ENCODE measurements around the gene PRDM16.
A peak's percentile ranks its signal among the peaks of the same experiment; 100 is the strongest.

The PRDM16 gene

DNA sequence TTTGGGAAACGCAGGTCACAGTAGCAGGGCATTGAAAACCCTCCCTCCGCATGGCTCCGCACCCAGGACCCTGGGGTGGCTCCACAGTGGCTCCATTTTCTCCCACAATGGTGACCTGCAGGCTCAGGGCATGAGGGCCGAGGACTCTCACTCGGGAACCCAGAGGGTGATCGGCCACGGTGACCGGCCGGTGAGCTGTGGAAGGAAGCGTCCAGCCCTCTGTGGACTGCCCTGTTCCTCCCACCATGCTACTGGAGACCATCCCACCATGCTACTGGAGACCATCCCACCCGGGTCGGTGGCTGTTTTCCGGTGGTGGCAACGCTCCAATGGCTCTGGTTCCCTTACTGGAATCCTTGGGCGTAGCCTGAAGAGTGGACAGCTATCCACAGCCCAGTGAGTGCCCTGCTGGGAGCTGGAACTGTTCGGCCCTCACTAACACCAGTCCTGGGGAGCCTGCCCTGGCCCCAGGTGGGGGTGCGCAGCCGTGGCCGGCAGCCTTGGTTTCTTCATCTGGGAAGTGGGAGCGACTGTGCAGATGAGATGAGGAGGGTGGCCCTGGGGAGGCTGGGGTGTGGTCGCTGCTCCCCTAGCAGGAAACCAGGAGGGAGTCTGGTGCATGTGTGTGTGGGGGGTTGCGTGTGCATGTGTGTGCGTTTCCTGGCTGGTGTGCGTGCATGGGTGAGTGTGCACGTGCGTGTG is 59.6 kb downstream of the PRDM16 start:
- DNase-seq: no peak

DNA sequence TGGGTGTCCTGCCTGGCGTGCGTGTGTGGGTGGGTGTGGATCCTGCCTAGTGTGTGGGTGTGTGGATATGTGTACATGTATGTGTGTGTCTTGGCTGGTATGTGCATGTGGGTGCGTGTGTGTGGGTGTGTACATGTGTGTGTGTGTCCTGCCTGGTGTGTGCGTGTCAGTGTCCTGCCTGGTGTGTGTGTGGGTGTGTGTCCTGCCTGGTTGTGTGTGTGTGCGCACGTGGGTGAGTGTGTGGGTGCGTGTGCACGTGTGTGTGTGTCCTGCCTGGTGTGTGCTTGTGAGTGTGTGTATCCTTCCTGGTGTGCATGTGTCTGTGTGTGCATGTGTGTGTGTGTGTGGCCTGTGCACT is 60.1 kb downstream of the PRDM16 start:
- no peak for DNase-seq

DNA sequence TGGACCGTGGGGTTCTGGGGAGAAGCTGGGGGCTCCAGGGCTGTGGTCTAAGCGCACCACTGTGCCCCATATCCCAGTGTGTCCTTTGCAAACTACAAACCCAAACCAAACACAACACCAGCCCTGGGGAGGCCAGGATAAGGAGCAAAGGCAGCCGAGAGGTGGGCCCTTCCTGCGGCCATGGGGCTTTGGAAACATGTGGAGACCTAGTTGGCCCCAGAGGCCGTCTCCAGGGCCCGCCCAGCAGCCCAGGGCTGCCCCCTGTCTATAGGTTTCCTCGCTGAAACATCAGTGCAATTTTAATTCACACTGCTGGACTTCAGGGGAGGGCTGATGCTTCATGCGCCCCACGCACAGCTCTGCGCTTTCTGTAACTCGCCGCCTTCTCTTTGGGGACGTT is 61.3 kb downstream of the PRDM16 start:
- DNase-seq: no peak

DNA sequence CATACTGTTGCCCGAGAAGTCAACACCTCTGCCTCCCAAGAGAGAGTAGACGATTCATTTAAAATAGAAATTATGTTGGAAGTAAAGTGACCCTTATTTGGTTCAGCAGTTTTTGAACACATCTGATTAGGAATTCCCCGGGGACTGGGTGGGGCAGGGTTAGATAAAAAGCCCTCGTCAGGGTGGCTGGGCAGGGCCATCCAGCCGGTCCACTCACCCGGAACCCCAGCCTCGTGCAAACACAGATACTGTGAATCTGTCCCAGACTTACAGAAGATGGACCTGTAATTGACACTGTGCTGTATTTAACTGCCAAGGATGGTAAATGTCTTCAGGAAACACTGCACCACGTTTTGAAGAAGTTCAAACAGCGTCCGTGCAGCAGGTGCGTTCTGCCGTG is 63.7 kb downstream of the PRDM16 start:
- DNase-seq: no peak

DNA sequence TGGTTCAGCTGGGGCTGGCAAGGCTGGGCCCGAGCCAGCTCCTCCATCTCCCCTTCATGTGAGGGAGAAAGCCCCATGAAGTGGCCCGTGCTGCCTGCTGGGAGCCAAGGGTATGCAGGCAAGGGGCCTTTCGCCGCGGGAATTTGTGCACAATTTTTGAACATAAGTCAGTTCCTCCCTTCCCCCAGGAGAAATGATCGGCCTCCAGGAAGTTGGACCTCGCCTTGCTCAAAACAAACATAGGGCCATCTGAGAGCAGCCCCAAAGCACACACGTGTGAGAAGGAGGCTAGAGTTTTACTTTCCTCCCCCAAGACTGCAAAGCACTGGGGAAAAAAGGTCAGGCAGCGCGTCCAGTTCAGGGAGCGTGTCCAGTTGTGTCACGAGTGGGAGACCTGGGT is 64.7 kb downstream of the PRDM16 start:
- DNase-seq: no peak

DNA sequence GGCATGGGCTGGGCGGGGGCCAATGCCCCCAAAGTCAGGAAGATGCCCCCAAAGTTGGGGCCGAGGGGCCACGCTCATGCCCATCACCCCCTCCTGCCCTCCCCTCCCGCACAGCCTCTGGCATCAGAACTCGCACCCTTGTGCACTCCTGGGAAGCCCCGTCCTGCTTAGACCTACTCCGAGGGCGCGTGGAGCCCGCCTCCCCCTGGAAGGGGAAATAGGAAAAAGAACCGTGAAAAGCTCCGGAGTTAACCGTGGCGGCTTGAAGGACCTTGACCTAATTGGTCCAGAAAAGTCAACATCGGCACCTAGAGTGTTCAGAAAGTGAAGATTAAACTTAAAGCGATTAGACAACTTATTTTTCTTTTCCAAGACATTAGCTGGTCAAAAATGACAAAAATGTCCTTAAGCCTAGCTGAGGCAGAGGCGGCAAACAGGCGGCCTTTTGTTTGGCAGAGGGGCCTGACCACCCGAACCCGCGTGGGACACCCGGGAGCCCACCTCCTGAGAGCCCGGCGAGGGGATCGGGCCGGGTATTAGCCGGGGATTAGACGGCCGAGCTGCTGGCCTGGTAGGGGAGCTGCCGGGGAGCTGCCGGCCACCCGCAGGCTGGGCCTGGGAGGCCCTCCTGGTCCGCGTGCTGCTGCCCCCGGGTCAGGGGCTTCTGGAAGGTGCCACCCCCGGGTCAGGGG is 65.5 kb downstream of the PRDM16 start:
- DNase-seq: no peak

DNA sequence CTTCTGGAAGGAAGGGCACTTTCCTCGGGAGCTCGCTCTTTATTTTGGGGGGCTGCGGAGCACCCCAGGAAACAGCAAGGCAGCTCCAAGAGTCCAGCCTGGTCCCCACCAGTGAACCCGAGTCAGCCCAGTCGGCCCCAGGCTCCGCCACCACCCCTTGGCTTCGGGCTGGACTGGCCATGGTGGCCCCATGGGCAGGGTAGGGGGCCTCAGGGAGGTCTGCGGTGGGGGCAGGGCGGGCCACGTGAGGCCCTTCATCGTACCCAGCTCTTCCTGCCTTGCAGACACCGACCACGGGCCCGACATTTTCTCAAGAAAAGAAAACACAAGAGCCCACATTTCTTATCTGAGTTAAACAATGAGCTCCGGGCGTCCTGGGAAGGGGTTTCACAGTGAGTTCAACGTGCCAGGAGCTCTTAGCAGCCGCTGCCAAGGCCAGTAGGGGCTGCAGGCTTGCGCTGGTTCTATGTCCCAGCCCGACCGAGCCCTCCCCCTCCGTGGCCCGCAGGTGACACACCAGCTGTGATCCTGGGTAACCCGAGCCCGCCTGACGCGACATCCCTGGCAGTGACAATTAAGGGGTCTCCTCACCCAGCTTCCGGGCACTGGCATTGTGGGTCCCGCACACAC is 66.2 kb downstream of the PRDM16 start:
- DNase-seq: peak; percentile 18

DNA sequence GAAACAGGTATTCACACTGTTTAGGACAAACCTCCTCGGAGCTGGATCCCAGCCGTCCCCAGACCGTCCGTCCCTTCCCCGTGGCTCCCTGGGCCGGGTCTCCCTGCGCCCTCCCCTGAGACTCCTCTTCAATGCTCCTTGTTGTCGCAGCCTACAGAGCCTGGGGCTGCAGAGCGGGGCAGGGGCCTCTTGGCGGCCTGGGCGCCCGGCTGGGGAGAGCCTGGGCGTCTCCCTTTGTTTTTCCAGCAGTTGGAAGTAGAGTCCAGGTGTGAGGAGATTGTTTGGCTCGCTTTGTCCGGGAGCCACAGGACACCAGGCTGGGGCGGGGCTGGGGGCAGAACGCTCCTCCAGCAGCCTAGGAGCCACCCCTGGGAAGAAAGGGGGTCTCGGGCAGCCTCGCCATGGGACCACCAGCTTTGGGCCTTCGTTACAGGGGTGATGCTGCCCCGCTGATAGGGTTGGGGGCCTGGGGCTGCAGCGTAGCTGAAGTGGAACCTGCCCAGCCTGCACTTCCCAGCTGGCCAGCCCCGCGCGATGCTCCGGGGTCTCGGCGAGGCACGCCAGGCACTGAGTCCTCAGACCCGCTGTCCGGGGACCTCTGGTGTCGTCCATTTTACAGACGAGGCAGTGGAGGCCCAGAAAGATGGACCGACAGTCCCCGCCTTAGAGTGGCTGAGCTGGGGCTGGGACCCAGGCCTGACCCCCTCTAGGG is 66.9 kb downstream of the PRDM16 start:
- DNase-seq: no peak

DNA sequence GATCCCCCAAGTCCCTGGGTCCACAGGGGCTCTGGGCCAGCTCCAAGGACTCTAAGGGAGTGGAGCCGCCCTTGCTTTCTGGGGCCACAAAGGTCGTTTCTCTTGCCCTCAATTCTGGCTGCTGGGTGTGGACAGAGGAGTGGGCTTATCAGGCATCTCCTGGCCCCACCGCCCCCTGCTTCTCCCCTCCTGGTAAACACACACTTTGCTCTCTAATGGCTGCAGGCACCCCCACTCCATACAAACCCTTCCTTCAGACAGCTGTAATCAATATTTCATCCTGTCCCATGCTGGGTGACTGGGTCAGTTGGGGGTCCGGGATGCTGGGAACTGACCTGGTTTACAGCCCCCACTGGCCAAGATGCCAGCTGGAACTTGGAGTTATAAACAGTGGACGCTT is 67.5 kb downstream of the PRDM16 start:
- no peak for DNase-seq

DNA sequence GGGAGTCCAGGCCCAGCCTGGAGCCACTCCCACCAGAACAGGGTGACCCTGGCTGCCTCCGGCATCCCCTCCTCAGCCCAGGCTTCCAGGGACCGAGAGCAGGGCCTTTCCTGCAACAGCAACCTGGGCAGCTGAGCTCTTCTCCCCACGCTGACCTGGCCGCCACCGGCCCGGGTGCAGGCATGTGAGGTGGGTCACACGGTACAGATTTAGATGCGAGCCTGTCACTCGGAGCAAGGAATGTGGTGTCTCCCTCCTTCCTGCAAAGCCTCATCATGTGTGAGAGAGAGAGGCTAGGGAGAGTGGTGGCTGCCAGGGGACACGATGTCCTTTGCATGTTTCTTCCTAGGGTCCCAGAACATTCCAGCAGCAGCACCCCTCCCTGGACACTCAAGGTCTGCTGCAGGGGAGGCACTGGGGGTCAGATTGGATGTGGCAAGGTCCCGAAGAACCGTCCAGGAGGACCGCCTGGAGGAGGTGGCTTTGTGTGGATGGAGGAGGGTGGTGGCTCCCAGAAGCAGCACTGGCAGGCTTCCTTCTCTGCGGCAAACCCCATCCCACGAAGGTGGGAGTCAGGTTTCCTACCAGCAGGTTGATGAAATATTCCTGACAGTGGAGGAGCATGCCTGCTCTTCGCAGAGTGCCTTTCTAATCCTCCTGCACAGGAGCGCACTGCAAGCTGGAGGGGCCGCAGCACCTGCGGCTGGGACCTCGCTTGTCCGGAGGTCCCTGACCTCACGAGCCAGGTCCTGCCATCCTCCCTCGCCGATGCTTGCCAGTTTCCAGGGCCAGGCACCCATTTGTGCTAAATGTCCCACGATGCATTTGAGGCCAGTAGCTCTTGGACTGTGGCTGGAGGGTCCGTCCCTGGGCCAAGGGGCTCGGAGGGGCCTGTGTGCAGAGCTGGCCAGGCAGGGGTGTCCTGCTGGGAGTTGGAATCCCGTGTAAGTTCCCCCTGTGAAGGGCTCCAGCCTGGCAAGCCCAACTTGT is 68.4 kb downstream of the PRDM16 start:
- DNase-seq: no peak

DNA sequence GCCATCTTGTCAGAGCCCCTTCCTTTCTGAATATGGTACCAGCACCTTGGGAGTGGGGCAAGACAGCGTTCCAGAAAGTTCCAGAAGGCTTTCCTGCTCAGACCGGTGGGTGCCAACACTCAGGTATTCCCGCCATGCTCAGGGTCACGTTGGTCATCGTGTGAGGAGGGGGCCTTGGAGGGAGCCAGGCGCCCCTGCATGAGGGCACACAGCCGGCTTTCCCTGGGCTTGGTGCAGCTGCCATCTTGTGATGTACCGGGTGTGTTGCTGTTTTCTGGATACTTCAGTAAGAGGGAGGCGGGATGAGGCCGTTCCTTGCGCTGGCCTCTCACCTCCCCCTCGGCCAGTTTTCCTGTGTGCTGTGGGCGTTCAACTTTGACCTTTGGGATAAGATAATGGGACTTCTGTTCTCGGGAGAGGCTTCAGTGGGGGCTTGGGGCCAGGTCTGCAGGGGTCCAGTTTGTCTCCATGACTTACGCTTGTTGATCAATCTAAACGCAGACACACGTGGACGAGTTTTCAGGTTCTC is 69.7 kb downstream of the PRDM16 start:
- no peak for DNase-seq

DNA sequence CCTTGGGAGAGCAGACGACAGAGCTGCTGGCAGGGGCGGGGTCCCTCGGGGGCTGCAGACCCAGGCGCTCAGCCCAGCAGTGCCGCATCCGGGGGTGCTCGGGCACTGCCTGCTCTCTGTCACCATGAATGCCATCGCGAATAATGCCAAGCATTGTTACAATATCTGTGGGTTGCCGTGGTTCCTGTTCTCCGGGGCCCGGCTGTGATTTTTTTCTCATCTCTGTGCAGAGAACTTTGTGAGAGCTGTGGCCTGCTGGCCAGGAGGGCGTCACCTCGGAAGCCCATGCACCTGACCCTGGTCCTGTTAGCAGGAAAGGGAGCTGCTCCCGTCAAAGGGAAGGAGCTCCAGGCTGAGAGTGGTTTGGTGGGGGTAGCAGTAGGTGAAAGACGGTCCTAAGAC is 70.4 kb downstream of the PRDM16 start:
- no peak for DNase-seq

DNA sequence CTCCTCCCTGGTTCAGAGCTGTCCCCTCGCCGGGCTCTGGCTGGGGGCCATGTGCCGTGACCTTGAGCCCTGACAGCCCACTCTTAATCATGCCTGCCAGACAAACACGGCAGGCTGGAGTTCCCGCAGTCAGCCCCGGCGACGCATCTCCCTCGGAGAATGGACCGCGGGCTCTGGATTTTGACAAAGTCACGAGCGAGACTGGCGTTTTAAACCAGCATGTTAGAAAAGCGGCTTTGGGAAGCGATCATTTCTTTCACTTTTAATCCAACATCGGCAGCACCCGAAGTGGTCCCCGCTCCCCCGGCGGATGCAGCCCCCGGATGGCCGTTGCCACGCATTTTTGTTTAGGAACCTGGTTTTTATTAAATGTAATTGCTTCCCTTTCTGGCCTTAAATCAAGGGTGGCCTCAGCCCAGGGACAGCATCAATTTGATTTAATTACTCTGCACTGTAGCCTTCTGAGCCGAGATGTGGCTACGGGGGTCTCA is 70.9 kb downstream of the PRDM16 start:
- DNase-seq: no peak

DNA sequence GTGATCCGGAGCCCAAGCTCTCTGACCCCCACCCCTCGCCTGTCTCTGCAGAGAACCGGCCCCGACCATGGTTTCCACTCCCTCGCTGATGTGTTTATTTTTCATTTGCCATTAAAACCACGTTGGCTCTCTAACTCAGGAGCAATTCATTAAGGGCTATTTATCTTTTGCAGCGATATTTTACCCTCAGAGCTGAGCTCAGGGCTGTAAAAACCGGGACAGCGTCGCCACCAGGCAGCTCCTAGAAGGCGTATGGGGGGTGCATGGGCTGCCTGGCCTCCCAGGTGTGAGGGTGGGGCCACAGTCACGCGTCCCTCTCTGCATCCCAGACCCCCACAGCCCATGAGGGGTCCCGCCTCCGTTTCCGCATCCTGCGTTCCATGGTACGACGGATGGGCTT is 71.4 kb downstream of the PRDM16 start:
- no peak for DNase-seq

DNA sequence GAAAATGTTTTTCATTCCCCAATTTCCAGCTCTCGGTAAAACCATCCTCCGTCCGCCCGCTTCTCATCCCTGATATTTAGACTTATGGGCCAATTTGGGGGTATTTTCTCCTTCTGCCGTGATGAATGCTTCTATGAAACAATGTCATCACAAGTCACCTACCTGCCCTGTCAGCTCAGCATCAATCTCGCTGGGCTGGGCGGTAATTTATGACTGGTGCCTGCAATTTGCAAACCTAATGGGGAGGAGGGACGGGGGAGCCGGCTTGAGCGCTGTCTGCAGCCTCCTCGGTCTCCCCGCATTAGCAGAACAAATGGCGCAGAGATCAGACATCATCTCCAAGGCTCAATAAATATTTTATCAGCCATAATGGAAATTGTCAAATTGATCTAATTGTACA is 72.1 kb downstream of the PRDM16 start:
- no peak for DNase-seq

DNA sequence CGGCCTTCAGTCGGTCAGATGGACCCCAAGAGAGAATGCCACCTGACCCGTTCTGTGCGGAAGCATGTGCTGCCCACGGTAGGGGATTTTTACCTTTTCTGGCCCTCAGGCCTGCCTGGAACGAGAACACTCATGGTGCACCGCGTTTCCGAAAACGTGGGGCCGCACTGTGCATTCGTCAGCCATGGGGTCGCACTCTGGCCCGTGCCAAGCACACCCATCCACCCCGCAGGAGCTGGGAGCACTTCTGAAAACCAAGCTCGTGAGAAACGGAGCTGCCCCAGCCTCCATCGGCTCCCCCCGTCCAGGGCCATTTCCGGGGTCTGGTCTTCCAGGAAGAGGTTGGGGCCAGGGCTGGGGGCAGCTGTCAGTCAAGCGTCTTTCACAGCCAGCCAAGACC is 72.8 kb downstream of the PRDM16 start:
- DNase-seq: no peak

DNA sequence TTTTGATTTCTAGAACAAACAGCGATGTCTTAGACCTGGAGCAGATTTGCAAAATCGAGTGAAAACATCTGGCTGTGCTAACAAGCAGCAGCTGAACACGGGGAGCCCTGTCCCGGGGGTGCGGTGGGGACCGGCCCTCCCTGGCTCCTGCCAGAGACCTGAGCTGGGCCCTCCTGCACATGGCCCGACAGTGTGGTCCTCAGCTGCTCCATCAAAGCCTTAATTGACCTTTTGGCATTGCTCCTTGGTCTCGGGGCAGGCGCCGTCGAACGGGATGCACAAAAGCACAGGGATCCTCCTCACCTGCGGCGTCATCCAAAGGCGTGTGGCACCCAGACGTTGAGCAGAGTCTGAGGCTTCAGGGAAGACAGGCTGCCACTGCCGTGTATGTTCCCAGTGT is 73.2 kb downstream of the PRDM16 start:
- DNase-seq: no peak

DNA sequence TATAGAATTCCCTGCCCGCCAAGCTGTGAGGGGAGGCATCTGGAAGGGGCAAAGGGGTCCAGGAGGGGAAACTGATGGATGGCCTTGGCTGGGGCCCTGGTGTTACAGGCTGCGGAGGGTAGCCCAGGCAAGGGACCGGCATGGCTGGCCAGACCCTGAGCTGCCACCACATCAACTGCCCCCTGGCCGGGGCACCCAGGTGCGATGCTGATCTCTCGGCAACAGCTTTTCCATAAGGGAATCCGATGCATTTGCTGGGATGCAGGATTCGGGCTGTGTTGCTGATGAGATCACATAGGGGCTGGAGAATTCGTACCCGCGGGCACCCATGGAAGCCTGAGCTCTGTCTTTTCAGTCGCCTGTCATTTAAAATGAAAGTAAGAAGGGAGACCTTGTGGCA is 73.7 kb downstream of the PRDM16 start:
- no peak for DNase-seq

DNA sequence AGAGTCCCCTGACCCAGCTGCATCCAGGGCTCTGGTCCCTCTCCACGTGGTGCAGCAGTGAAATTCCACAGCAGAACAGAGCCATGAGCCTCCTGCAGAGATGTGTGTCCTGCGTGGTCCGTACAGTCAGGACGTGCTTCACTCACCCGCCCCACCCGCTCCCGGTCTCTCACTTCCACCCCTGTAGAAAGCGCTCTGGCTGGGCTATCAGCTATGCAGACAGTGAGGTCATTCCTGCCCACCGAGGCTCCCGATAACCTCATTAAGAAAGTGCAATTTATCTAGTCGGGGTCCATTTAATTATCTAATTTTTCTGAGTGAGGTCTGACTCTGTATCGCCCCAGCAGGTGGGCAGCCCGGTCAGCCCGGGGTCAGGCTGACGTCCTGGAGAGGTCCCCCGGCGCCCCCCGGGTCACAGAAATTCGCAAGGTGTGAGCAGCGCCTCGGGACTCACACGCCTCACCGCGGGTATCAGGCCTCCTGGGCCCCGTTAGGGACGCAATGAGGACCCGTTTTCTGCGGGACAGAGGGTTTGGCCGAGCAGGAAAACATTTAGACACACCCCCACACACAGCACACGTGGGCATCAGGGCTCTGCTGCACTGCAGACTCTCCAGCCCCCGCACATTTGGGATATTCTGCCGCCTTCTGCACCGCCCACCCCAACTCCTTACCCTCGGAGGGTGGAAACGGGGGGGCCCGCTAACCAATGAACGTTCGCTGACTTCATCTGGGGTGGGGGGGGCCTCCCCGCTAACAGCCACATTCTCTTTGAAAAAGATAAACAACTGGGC is 76.7 kb downstream of the PRDM16 start:
- no peak for DNase-seq

DNA sequence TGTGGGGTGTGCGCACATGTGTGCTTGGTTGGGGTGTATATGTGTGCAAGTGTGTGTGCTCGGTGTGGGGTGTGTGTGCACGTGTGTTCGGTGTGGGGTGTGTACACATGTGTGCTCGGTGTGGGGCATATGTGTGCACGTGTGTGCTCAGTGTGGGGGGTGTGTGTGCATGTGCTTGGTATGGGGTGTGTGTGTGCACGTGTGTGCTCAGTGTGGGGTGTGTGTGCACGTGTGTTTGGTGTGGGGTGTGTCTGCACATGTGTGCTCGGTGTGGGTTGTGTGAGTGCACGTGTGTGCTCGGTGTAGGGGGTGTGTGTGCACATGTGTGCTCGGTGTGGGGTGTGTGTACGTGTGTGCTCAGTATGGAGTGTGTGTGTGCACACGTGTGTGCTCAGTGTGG is 77.5 kb downstream of the PRDM16 start:
- DNase-seq: no peak

DNA sequence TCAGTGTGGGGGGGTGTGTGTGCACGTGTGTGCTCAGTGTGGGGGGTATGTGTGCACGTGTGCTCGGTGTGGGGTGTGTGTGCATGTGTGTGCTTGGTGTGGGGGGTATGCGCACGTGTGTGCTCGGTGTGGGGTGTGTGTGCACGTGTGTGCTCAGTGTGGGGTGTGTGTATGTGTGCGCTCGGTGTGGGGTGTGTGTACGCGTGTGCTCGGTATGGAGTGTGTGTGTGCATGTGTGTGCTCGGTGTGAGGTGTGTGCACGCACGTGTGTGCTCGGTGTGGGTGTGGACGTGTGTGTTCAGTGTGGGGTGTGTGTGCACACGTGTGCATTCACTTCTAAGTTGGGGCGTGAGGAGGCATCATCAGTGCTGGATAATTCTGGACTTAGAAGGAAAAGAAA is 77.9 kb downstream of the PRDM16 start:
- no peak for DNase-seq
